ENCODE results near the gene ANGPT4.

Gene ANGPT4

GRCh38 chr20:910870-911770, 5.0 kb downstream of the ANGPT4 start:
- in situ Hi-C loops (cut with MboI; ENCODE audit: low pct_unique_long_range_greater_than_20kb, low sequenced_read_pairs, unreplicated experiment), result no loop called here
- TF ChIP-seq CTCF (IDR thresholded peaks at IDR 0.05; ENCODE audit: extremely low read depth, insufficient read depth, missing control alignments), result no peak
- DNase-seq (ENCODE audit: low spot score), result no peak

GRCh38 chr20:910132-910869, 5.8 kb downstream of the ANGPT4 start:
- TF ChIP-seq CTCF (IDR thresholded peaks at IDR 0.05; ENCODE audit: extremely low read depth, insufficient read depth, missing control alignments), result no peak
- in situ Hi-C loops (cut with MboI; ENCODE audit: low pct_unique_long_range_greater_than_20kb, low sequenced_read_pairs, unreplicated experiment), result no loop called here
- DNase-seq (ENCODE audit: low spot score), result no peak

GRCh38 chr20:909641-910040, 6.5 kb downstream of the ANGPT4 start:
- in situ Hi-C loops (cut with MboI; ENCODE audit: low pct_unique_long_range_greater_than_20kb, low sequenced_read_pairs, unreplicated experiment), result no loop called here
- no peak for TF ChIP-seq CTCF (IDR thresholded peaks at IDR 0.05; ENCODE audit: extremely low read depth, insufficient read depth, missing control alignments)
- DNase-seq (ENCODE audit: low spot score), result no peak

- no peak for DNase-seq (ENCODE audit: low spot score)
- in situ Hi-C loops (cut with MboI; ENCODE audit: low pct_unique_long_range_greater_than_20kb, low sequenced_read_pairs, unreplicated experiment), result no loop called here
- TF ChIP-seq CTCF (IDR thresholded peaks at IDR 0.05; ENCODE audit: extremely low read depth, insufficient read depth, missing control alignments), result no peak
Measured at GRCh38 chr20:906703-907270, 9.3 kb downstream of the ANGPT4 start.

- in situ Hi-C loops (cut with MboI; ENCODE audit: low pct_unique_long_range_greater_than_20kb, low sequenced_read_pairs, unreplicated experiment), result no loop called here
- no peak for DNase-seq (ENCODE audit: low spot score)
- no peak for TF ChIP-seq CTCF (IDR thresholded peaks at IDR 0.05; ENCODE audit: extremely low read depth, insufficient read depth, missing control alignments)
Measured at GRCh38 chr20:906001-906520, 10.1 kb downstream of the ANGPT4 start.

GRCh38 chr20:905396-905961, 10.7 kb downstream of the ANGPT4 start:
- no peak for TF ChIP-seq CTCF (IDR thresholded peaks at IDR 0.05; ENCODE audit: extremely low read depth, insufficient read depth, missing control alignments)
- in situ Hi-C loops (cut with MboI; ENCODE audit: low pct_unique_long_range_greater_than_20kb, low sequenced_read_pairs, unreplicated experiment), result no loop called here
- no peak for DNase-seq (ENCODE audit: low spot score)
